CD4-positive, alpha-beta T cell treated with Interleukin-4 for 4 hours (primary cell): ENCODE data around the gene ABHD12.
A peak's percentile ranks its signal among the peaks of the same experiment; 100 is the strongest.
"Not testable (repeated sequence)": the region's sequence is repeated elsewhere in the genome, so short reads cannot be mapped to it uniquely, and the experiment has no call there.

Experiments
- DNase-seq: peaks from one replicate; pipeline ENCODE4 v3.0.0-alpha.2; 2020

Gene ABHD12

GRCh38 chr20:25390538-25391528, at the start of gene ABHD12:
Gene ABHD12, minus strand, starts transcription at chr20:25390835. Its CDS starts 132 bp downstream, at chr20:25390703.
- peak; percentile 93 for DNase-seq

- no peak for DNase-seq
Observed at GRCh38 chr20:25439328-25439727, 48.7 kb upstream of the ABHD12 start.

- DNase-seq: no peak
Observed at GRCh38 chr20:25437153-25437581, 46.5 kb upstream of the ABHD12 start.

- no peak for DNase-seq
Observed at GRCh38 chr20:25424536-25424935, 33.9 kb upstream of the ABHD12 start.

GRCh38 chr20:25422032-25422431, 31.4 kb upstream of the ABHD12 start:
- DNase-seq: no peak

- DNase-seq: no peak
Observed at GRCh38 chr20:25421102-25421501, 30.5 kb upstream of the ABHD12 start.

- no peak for DNase-seq
Observed at GRCh38 chr20:25418776-25419175, 28.1 kb upstream of the ABHD12 start.

- DNase-seq: no peak
Observed at GRCh38 chr20:25408890-25409289, 18.3 kb upstream of the ABHD12 start.

GRCh38 chr20:25408170-25408547, 17.5 kb upstream of the ABHD12 start:
- DNase-seq: no peak

GRCh38 chr20:25407311-25408169, 16.9 kb upstream of the ABHD12 start, which contains the start of gene GINS1:
Gene GINS1, plus strand, starts transcription at chr20:25407673. Its CDS starts 148 bp downstream, at chr20:25407821.
- DNase-seq: peak; percentile 75

- DNase-seq: no peak
Observed at GRCh38 chr20:25402583-25402982, 11.9 kb upstream of the ABHD12 start.

GRCh38 chr20:25400291-25400732, 9.7 kb upstream of the ABHD12 start:
- DNase-seq: not testable (repeated sequence)

- peak; percentile 61 for DNase-seq
Observed at GRCh38 chr20:25399037-25399430, 8.4 kb upstream of the ABHD12 start.

- DNase-seq: no peak
Observed at GRCh38 chr20:25398376-25399036, 7.9 kb upstream of the ABHD12 start.

GRCh38 chr20:25397821-25398220, 7.2 kb upstream of the ABHD12 start:
- DNase-seq: no peak

- DNase-seq: no peak
Observed at GRCh38 chr20:25397096-25397495, 6.5 kb upstream of the ABHD12 start.

GRCh38 chr20:25394996-25395395, 4.4 kb upstream of the ABHD12 start:
- no peak for DNase-seq

- DNase-seq: no peak
Observed at GRCh38 chr20:25394276-25394675, 3.6 kb upstream of the ABHD12 start.

- DNase-seq: no peak
Observed at GRCh38 chr20:25389858-25390537, 637 bp downstream of the ABHD12 start.

GRCh38 chr20:25389401-25389857, 1.2 kb downstream of the ABHD12 start:
- DNase-seq: no peak

- no peak for DNase-seq
Observed at GRCh38 chr20:25382704-25383370, 7.8 kb downstream of the ABHD12 start.
